ENCODE data around the gene PDE11A.

PDE11A gene

GRCh38 chr2:177989029-177989885, 83.3 kb downstream of the PDE11A start:
- DNase-seq (ENCODE audit: extremely low read depth, low read depth), result no peak

GRCh38 chr2:177984749-177985148, 87.8 kb downstream of the PDE11A start:
- DNase-seq (ENCODE audit: extremely low read depth, low read depth), result no peak
- TF ChIP-seq CTCF (IDR thresholded peaks at IDR 0.05; ENCODE audit: low read depth, low read length), result no peak

More at GRCh38 chr2:177989029-177989885, 83.3 kb downstream of the PDE11A start:
- no peak for TF ChIP-seq CTCF (IDR thresholded peaks at IDR 0.05; ENCODE audit: low read depth, low read length)

- DNase-seq (ENCODE audit: extremely low read depth, low read depth), result no peak
- peak; percentile 93 for TF ChIP-seq CTCF (IDR thresholded peaks at IDR 0.05; ENCODE audit: low read depth, low read length)
Observed at GRCh38 chr2:177983183-177983788, 89.3 kb downstream of the PDE11A start.

GRCh38 chr2:177972782-177973181, 99.8 kb downstream of the PDE11A start:
- DNase-seq (ENCODE audit: extremely low read depth, low read depth), result no peak
- TF ChIP-seq CTCF (IDR thresholded peaks at IDR 0.05; ENCODE audit: low read depth, low read length), result no peak

GRCh38 chr2:177972123-177972522, 100.5 kb downstream of the PDE11A start:
- TF ChIP-seq CTCF (IDR thresholded peaks at IDR 0.05; ENCODE audit: low read depth, low read length), result no peak
- no peak for DNase-seq (ENCODE audit: extremely low read depth, low read depth)

GRCh38 chr2:177970670-177971454, 101.7 kb downstream of the PDE11A start:
- DNase-seq (ENCODE audit: extremely low read depth, low read depth), result no peak
- no peak for TF ChIP-seq CTCF (IDR thresholded peaks at IDR 0.05; ENCODE audit: low read depth, low read length)

Data from AG09319 (cell line).